Ramos (cell line): ENCODE measurements around the gene ITSN1.

Source experiments
- in situ Hi-C: fragments of 300-500 bp; cut with MboI; formaldehyde crosslinking; loops from one replicate; pipeline ENCODE4 v1.14.3; 2022; ENCODE audit warnings: low sequenced_read_pairs; ENCODE audit not compliant: unreplicated experiment

ITSN1 gene

GRCh38 chr21:33650230-33650629 is 7.9 kb downstream of the ITSN1 start:
- in situ Hi-C loops: no loop called here

- in situ Hi-C loops: no loop called here
Observed at GRCh38 chr21:33650929-33651509, 8.7 kb downstream of the ITSN1 start.

- in situ Hi-C loops: no loop called here
Observed at GRCh38 chr21:33651965-33652680, 9.8 kb downstream of the ITSN1 start.

GRCh38 chr21:33654412-33654811 is 12.1 kb downstream of the ITSN1 start:
- in situ Hi-C loops: no loop called here

- in situ Hi-C loops: no loop called here
Observed at GRCh38 chr21:33655588-33656221, 13.4 kb downstream of the ITSN1 start.

- in situ Hi-C loops: no loop called here
Observed at GRCh38 chr21:33657124-33657820, 15.0 kb downstream of the ITSN1 start.

- in situ Hi-C loops: no loop called here
Observed at GRCh38 chr21:33658919-33659567, 16.7 kb downstream of the ITSN1 start.

- in situ Hi-C loops: no loop called here
Observed at GRCh38 chr21:33659568-33659949, 17.3 kb downstream of the ITSN1 start.

GRCh38 chr21:33660406-33660805 is 18.1 kb downstream of the ITSN1 start:
- in situ Hi-C loops: no loop called here

- in situ Hi-C loops: no loop called here
Observed at GRCh38 chr21:33661146-33661545, 18.8 kb downstream of the ITSN1 start.

- in situ Hi-C loops: no loop called here
Observed at GRCh38 chr21:33662046-33662445, 19.7 kb downstream of the ITSN1 start.

- in situ Hi-C loops: no loop called here
Observed at GRCh38 chr21:33663241-33663640, 20.9 kb downstream of the ITSN1 start.

GRCh38 chr21:33664135-33664534 is 21.8 kb downstream of the ITSN1 start:
- in situ Hi-C loops: no loop called here

- in situ Hi-C loops: no loop called here
Observed at GRCh38 chr21:33666153-33666552, 23.9 kb downstream of the ITSN1 start.

GRCh38 chr21:33667636-33668035 is 25.3 kb downstream of the ITSN1 start:
- in situ Hi-C loops: no loop called here

GRCh38 chr21:33668180-33668579 is 25.9 kb downstream of the ITSN1 start:
- in situ Hi-C loops: no loop called here

GRCh38 chr21:33668620-33669019 is 26.3 kb downstream of the ITSN1 start:
- in situ Hi-C loops: no loop called here

- in situ Hi-C loops: no loop called here
Observed at GRCh38 chr21:33670076-33670978, 28.0 kb downstream of the ITSN1 start.

- in situ Hi-C loops: no loop called here
Observed at GRCh38 chr21:33673473-33673872, 31.2 kb downstream of the ITSN1 start.

- in situ Hi-C loops: no loop called here
Observed at GRCh38 chr21:33674226-33674625, 31.9 kb downstream of the ITSN1 start.
